GM23338 (cell line): ENCODE data around the gene SLC6A11.

Experiments
- CREB1 ChIP-seq: fragments of 250-450 bp; sonication (Bioruptor Pico); IDR thresholded peaks from 2 replicates; pipeline ENCODE4 v1.5.0; 2020; ENCODE audit warnings: low read depth, mild to moderate bottlenecking, moderate library complexity
- EZH2 ChIP-seq: fragments of 200-600 bp; sonication (generic); IDR thresholded peaks from one replicate; pipeline ENCODE4 v1.8.0; 2017; ENCODE audit warnings: antibody characterized with exemption, mild to moderate bottlenecking, low read depth; ENCODE audit not compliant: unreplicated experiment
- EZH2phosphoT487 ChIP-seq: fragments of 200-600 bp; sonication (generic); IDR thresholded peaks from one replicate; pipeline ENCODE4 v1.8.1; 2018; ENCODE audit warnings: antibody characterized with exemption; ENCODE audit not compliant: unreplicated experiment
- JUNB ChIP-seq: IDR thresholded peaks from one replicate; pipeline ENCODE4 v1.6.1; 2016; ENCODE audit warnings: antibody characterized with exemption; ENCODE audit not compliant: unreplicated experiment
- NANOG ChIP-seq: IDR thresholded peaks from 2 replicates; pipeline ENCODE4 v1.6.1; 2016; ENCODE audit warnings: antibody characterized with exemption, borderline replicate concordance
- POLR2AphosphoS5 ChIP-seq: IDR thresholded peaks from 2 replicates; pipeline ENCODE4 v1.6.1; 2016; ENCODE audit warnings: antibody characterized with exemption, low read depth
- ZNF331 ChIP-seq: fragments of 250-450 bp; sonication (Bioruptor Pico); IDR thresholded peaks from 2 replicates; pipeline ENCODE4 v1.5.0; 2020; ENCODE audit warnings: low read depth, mild to moderate bottlenecking, moderate library complexity
- TF ChIP-seq, protein P1 (sequence below), 2 experiments: fragments of 200-600 bp in 1 of 2; sonication (generic) in 1 of 2; conservative IDR thresholded peaks; 2 replicates each; pipeline versions ENCODE4 v1.5.1 to v1.6.1; 2016 to 2017; ENCODE audit warnings: antibody characterized with exemption in 2 of 2, low read depth in 2 of 2, mild to moderate bottlenecking in 2 of 2, moderate library complexity in 1 of 2
- TF ChIP-seq, protein P2 (sequence below): fragments of 250-450 bp; sonication (Bioruptor Pico); IDR thresholded peaks from 2 replicates; pipeline ENCODE4 v1.5.0; 2020; ENCODE audit warnings: mild to moderate bottlenecking, moderate library complexity
- TF ChIP-seq, protein P3 (sequence below): IDR thresholded peaks from one replicate; pipeline ENCODE4 v1.6.1; 2018; ENCODE audit warnings: antibody characterized with exemption; ENCODE audit not compliant: unreplicated experiment
- TF ChIP-seq, protein P4 (sequence below): IDR thresholded peaks from 2 replicates; pipeline ENCODE4 v1.6.1; 2016; ENCODE audit warnings: antibody characterized with exemption

DNA sequence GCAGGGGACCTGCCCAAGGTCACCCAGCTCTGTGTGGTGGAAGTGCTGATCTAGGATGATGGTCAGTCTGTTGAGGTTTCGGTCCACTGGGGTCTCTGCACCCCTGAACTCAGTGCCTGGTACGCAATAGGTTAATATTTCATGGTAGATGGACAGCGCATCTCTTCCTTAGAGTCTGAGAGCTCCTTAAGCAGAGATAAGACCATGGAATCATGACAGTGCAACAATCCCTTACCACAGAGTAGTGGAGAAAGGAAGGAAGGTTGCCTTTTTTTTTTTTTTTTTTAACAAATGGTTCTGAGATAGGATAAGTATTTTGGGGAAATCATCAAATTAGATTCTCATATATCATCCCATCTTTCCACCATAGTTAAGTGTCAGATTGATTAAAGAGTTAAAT, 96.8 kb downstream of the SLC6A11 start:
- TF ChIP-seq, protein P1, sequence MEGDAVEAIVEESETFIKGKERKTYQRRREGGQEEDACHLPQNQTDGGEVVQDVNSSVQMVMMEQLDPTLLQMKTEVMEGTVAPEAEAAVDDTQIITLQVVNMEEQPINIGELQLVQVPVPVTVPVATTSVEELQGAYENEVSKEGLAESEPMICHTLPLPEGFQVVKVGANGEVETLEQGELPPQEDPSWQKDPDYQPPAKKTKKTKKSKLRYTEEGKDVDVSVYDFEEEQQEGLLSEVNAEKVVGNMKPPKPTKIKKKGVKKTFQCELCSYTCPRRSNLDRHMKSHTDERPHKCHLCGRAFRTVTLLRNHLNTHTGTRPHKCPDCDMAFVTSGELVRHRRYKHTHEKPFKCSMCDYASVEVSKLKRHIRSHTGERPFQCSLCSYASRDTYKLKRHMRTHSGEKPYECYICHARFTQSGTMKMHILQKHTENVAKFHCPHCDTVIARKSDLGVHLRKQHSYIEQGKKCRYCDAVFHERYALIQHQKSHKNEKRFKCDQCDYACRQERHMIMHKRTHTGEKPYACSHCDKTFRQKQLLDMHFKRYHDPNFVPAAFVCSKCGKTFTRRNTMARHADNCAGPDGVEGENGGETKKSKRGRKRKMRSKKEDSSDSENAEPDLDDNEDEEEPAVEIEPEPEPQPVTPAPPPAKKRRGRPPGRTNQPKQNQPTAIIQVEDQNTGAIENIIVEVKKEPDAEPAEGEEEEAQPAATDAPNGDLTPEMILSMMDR (conservative IDR thresholded peaks at IDR 0.05; ENCODE audit: low read depth in 2 of 2): no peak
- TF ChIP-seq, protein P2, sequence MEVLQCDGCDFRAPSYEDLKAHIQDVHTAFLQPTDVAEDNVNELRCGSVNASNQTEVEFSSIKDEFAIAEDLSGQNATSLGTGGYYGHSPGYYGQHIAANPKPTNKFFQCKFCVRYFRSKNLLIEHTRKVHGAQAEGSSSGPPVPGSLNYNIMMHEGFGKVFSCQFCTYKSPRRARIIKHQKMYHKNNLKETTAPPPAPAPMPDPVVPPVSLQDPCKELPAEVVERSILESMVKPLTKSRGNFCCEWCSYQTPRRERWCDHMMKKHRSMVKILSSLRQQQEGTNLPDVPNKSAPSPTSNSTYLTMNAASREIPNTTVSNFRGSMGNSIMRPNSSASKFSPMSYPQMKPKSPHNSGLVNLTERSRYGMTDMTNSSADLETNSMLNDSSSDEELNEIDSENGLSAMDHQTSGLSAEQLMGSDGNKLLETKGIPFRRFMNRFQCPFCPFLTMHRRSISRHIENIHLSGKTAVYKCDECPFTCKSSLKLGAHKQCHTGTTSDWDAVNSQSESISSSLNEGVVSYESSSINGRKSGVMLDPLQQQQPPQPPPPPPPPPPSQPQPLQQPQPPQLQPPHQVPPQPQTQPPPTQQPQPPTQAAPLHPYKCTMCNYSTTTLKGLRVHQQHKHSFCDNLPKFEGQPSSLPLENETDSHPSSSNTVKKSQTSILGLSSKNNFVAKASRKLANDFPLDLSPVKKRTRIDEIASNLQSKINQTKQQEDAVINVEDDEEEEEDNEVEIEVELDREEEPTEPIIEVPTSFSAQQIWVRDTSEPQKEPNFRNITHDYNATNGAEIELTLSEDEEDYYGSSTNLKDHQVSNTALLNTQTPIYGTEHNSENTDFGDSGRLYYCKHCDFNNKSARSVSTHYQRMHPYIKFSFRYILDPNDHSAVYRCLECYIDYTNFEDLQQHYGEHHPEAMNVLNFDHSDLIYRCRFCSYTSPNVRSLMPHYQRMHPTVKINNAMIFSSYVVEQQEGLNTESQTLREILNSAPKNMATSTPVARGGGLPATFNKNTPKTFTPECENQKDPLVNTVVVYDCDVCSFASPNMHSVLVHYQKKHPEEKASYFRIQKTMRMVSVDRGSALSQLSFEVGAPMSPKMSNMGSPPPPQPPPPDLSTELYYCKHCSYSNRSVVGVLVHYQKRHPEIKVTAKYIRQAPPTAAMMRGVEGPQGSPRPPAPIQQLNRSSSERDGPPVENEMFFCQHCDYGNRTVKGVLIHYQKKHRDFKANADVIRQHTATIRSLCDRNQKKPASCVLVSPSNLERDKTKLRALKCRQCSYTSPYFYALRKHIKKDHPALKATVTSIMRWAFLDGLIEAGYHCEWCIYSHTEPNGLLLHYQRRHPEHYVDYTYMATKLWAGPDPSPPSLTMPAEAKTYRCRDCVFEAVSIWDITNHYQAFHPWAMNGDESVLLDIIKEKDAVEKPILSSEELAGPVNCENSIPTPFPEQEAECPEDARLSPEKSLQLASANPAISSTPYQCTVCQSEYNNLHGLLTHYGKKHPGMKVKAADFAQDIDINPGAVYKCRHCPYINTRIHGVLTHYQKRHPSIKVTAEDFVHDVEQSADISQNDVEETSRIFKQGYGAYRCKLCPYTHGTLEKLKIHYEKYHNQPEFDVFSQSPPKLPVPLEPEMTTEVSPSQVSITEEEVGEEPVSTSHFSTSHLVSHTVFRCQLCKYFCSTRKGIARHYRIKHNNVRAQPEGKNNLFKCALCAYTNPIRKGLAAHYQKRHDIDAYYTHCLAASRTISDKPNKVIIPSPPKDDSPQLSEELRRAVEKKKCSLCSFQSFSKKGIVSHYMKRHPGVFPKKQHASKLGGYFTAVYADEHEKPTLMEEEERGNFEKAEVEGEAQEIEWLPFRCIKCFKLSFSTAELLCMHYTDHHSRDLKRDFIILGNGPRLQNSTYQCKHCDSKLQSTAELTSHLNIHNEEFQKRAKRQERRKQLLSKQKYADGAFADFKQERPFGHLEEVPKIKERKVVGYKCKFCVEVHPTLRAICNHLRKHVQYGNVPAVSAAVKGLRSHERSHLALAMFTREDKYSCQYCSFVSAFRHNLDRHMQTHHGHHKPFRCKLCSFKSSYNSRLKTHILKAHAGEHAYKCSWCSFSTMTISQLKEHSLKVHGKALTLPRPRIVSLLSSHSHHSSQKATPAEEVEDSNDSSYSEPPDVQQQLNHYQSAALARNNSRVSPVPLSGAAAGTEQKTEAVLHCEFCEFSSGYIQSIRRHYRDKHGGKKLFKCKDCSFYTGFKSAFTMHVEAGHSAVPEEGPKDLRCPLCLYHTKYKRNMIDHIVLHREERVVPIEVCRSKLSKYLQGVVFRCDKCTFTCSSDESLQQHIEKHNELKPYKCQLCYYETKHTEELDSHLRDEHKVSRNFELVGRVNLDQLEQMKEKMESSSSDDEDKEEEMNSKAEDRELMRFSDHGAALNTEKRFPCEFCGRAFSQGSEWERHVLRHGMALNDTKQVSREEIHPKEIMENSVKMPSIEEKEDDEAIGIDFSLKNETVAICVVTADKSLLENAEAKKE (CRISPR knock-in tag): no peak
- TF ChIP-seq, protein P3, sequence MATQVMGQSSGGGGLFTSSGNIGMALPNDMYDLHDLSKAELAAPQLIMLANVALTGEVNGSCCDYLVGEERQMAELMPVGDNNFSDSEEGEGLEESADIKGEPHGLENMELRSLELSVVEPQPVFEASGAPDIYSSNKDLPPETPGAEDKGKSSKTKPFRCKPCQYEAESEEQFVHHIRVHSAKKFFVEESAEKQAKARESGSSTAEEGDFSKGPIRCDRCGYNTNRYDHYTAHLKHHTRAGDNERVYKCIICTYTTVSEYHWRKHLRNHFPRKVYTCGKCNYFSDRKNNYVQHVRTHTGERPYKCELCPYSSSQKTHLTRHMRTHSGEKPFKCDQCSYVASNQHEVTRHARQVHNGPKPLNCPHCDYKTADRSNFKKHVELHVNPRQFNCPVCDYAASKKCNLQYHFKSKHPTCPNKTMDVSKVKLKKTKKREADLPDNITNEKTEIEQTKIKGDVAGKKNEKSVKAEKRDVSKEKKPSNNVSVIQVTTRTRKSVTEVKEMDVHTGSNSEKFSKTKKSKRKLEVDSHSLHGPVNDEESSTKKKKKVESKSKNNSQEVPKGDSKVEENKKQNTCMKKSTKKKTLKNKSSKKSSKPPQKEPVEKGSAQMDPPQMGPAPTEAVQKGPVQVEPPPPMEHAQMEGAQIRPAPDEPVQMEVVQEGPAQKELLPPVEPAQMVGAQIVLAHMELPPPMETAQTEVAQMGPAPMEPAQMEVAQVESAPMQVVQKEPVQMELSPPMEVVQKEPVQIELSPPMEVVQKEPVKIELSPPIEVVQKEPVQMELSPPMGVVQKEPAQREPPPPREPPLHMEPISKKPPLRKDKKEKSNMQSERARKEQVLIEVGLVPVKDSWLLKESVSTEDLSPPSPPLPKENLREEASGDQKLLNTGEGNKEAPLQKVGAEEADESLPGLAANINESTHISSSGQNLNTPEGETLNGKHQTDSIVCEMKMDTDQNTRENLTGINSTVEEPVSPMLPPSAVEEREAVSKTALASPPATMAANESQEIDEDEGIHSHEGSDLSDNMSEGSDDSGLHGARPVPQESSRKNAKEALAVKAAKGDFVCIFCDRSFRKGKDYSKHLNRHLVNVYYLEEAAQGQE: no peak
- TF ChIP-seq EZH2phosphoT487: no peak
- no peak for TF ChIP-seq POLR2AphosphoS5
- no peak for TF ChIP-seq CREB1 (CRISPR knock-in tag)
- no peak for TF ChIP-seq EZH2
- TF ChIP-seq JUNB: no peak
- no peak for TF ChIP-seq NANOG
- no peak for TF ChIP-seq ZNF331 (CRISPR knock-in tag)
- TF ChIP-seq, protein P4, sequence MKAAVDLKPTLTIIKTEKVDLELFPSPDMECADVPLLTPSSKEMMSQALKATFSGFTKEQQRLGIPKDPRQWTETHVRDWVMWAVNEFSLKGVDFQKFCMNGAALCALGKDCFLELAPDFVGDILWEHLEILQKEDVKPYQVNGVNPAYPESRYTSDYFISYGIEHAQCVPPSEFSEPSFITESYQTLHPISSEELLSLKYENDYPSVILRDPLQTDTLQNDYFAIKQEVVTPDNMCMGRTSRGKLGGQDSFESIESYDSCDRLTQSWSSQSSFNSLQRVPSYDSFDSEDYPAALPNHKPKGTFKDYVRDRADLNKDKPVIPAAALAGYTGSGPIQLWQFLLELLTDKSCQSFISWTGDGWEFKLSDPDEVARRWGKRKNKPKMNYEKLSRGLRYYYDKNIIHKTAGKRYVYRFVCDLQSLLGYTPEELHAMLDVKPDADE: no peak
